ENCODE measurements around the gene SLC29A3. TPM values are rescaled to one million over a fixed set of nuclear protein-coding genes. Genes with fewer than 3 reads are reported as not detected.

Gene SLC29A3
- total and polyA plus RNA-seq, 2 experiments from 2014 or later, result 10.3 to 12.3 TPM

DNA sequence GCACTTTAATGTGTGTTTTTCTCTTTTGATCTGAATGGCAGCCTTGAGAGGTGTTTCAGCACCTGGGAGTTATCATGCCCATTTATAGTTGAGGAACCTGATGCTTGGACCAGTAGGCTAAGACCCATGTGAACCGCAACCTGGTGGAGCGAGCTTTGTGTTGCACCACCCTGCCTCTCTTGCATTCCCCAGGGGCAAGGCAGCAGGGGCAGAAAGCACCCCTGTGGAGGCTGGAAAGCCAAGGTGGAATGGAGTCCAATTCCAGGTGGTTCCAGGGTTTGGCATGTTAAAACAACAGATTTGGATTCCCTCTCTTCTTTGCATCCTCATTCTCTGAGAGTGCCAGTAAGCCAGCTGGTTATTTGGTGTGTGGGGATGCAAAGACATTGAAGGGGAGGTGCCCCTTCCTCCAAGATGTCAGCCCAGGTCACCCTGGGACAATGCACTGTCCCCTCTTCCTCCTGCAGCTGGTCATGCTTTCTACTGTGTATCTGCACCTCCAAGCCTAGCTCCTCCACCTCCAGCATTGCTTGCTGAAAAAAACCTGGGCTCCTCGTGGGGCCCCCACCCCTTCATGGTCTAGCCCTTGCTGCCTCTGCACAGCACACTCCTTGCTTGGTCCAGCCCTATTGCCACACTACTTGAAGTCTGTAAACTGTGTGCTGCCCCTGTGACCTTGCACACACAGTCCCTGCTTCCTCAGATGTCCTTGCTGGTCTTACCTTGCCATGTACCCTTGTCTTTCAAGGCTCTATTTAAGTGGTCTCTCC, 72.0 kb downstream of the SLC29A3 start:
- Mint-ChIP-seq H3K27me3 (ENCODE audit: insufficient read depth, low read depth, poor library complexity) (peaks cover 18% of the 10 kb centered on the region), H3K9me3 (no peaks in the 10 kb centered on the region), H3K4me3 (no peak overlapping the region), H3K4me1 (peaks cover 7% of the 10 kb centered on the region), H3K27ac (no peak overlapping the region), H3K36me3 (ENCODE audit: low read depth) (no peaks in the 10 kb centered on the region)
- peaks cover 5% of the 10 kb centered on the region for H3K4me1 ChIP-seq (ENCODE audit: insufficient read depth)
- H3K9me2 ChIP-seq (ENCODE audit: insufficient read depth), result no peaks in the 10 kb centered on the region
- TF ChIP-seq EZH2 (IDR thresholded peaks at IDR 0.05; ENCODE audit: low read depth, unreplicated experiment) (no peak), JUNB (IDR thresholded peaks at IDR 0.05; ENCODE audit: unreplicated experiment) (no peak)
- TF ChIP-seq, protein P1, sequence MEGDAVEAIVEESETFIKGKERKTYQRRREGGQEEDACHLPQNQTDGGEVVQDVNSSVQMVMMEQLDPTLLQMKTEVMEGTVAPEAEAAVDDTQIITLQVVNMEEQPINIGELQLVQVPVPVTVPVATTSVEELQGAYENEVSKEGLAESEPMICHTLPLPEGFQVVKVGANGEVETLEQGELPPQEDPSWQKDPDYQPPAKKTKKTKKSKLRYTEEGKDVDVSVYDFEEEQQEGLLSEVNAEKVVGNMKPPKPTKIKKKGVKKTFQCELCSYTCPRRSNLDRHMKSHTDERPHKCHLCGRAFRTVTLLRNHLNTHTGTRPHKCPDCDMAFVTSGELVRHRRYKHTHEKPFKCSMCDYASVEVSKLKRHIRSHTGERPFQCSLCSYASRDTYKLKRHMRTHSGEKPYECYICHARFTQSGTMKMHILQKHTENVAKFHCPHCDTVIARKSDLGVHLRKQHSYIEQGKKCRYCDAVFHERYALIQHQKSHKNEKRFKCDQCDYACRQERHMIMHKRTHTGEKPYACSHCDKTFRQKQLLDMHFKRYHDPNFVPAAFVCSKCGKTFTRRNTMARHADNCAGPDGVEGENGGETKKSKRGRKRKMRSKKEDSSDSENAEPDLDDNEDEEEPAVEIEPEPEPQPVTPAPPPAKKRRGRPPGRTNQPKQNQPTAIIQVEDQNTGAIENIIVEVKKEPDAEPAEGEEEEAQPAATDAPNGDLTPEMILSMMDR (conservative IDR thresholded peaks at IDR 0.05; ENCODE audit: low read depth in 2 of 2), result no peak
- peak overlapping the region; percentile 43; the same call in 1 of the 2 replicates for H2AFZ ChIP-seq
- no peaks in the 10 kb centered on the region for H4K20me1 ChIP-seq (replicated peaks; ENCODE audit: insufficient read depth)
- DNase-seq (ENCODE audit: low spot score), result no peak
- peak; percentile 42 for ATAC-seq
- H3K4me3 ChIP-seq, result no peak overlapping the region
- H3K27ac ChIP-seq (ENCODE audit: low read depth), result no peak overlapping the region
- 0 out of 2 replicates have a peak, but pooled peaks cover 3% of the 10 kb centered on the region for H3F3A ChIP-seq (replicated peaks; ENCODE audit: low read depth)
- no peaks in the 10 kb centered on the region for H3K36me3 ChIP-seq (ENCODE audit: insufficient read depth)
- H3K79me2 ChIP-seq (replicated peaks; ENCODE audit: insufficient read depth), result no peaks in the 10 kb centered on the region
- no peak overlapping the region for H3K4me2 ChIP-seq
- peaks cover 11% of the 10 kb centered on the region; the same call in 1 of the 2 replicates for H3K27me3 ChIP-seq (ENCODE audit: insufficient read depth)

DNA sequence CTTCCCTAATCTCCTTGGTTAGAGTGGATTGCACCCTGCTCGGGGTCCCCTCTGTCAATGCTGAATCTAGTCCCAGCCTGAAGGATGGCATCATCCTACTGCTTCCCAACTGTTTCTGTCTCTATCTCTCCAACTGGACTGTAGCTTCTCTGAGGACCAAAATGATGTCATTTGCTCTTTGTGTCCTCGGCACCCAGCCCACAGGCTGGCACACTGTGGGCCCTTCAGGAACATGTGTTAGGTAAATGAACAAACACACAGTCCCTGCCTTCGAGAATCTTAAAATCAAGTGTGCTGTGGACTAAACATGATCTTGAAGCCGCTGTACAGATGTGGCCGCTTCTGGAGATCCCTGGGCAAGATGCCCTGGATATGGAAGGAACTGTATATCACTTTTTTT, 72.6 kb downstream of the SLC29A3 start:
- Histone ChIP-seq H3F3A (replicated peaks; ENCODE audit: low read depth) (0 out of 2 replicates have a peak, but pooled peaks cover 3% of the 10 kb centered on the region), H4K20me1 (replicated peaks; ENCODE audit: insufficient read depth) (no peaks in the 10 kb centered on the region), H2AFZ (no peak overlapping the region), H3K36me3 (ENCODE audit: insufficient read depth) (no peaks in the 10 kb centered on the region), H3K4me1 (ENCODE audit: insufficient read depth) (peaks cover 5% of the 10 kb centered on the region), H3K4me3 (no peak overlapping the region), H3K9me2 (ENCODE audit: insufficient read depth) (no peaks in the 10 kb centered on the region), H3K4me2 (no peak overlapping the region), H3K27me3 (ENCODE audit: insufficient read depth) (peaks cover 11% of the 10 kb centered on the region; the same call in 1 of the 2 replicates), H3K79me2 (replicated peaks; ENCODE audit: insufficient read depth) (no peaks in the 10 kb centered on the region), H3K27ac (ENCODE audit: low read depth) (no peak overlapping the region)
- ATAC-seq (no peak), DNase-seq (ENCODE audit: low spot score) (no peak)
- TF ChIP-seq, protein P2, sequence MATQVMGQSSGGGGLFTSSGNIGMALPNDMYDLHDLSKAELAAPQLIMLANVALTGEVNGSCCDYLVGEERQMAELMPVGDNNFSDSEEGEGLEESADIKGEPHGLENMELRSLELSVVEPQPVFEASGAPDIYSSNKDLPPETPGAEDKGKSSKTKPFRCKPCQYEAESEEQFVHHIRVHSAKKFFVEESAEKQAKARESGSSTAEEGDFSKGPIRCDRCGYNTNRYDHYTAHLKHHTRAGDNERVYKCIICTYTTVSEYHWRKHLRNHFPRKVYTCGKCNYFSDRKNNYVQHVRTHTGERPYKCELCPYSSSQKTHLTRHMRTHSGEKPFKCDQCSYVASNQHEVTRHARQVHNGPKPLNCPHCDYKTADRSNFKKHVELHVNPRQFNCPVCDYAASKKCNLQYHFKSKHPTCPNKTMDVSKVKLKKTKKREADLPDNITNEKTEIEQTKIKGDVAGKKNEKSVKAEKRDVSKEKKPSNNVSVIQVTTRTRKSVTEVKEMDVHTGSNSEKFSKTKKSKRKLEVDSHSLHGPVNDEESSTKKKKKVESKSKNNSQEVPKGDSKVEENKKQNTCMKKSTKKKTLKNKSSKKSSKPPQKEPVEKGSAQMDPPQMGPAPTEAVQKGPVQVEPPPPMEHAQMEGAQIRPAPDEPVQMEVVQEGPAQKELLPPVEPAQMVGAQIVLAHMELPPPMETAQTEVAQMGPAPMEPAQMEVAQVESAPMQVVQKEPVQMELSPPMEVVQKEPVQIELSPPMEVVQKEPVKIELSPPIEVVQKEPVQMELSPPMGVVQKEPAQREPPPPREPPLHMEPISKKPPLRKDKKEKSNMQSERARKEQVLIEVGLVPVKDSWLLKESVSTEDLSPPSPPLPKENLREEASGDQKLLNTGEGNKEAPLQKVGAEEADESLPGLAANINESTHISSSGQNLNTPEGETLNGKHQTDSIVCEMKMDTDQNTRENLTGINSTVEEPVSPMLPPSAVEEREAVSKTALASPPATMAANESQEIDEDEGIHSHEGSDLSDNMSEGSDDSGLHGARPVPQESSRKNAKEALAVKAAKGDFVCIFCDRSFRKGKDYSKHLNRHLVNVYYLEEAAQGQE (IDR thresholded peaks at IDR 0.05; ENCODE audit: unreplicated experiment), result no peak
- no peak for TF ChIP-seq EZH2phosphoT487 (IDR thresholded peaks at IDR 0.05; ENCODE audit: unreplicated experiment)
- TF ChIP-seq, protein P3, sequence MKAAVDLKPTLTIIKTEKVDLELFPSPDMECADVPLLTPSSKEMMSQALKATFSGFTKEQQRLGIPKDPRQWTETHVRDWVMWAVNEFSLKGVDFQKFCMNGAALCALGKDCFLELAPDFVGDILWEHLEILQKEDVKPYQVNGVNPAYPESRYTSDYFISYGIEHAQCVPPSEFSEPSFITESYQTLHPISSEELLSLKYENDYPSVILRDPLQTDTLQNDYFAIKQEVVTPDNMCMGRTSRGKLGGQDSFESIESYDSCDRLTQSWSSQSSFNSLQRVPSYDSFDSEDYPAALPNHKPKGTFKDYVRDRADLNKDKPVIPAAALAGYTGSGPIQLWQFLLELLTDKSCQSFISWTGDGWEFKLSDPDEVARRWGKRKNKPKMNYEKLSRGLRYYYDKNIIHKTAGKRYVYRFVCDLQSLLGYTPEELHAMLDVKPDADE (IDR thresholded peaks at IDR 0.05), result no peak
- no peak for TF ChIP-seq ZNF114 (CRISPR knock-in tag; IDR thresholded peaks at IDR 0.05)
- no peak for TF ChIP-seq NANOG (IDR thresholded peaks at IDR 0.05; ENCODE audit: borderline replicate concordance)
- TF ChIP-seq JUNB (IDR thresholded peaks at IDR 0.05; ENCODE audit: unreplicated experiment), result no peak
- TF ChIP-seq STAT1 (IDR thresholded peaks at IDR 0.05; ENCODE audit: unreplicated experiment), result no peak
- no peak for TF ChIP-seq POLR2AphosphoS5 (IDR thresholded peaks at IDR 0.05; ENCODE audit: low read depth)
- Mint-ChIP-seq H3K27ac (no peak overlapping the region), H3K4me1 (peaks cover 7% of the 10 kb centered on the region), H3K4me3 (no peak overlapping the region), H3K27me3 (ENCODE audit: insufficient read depth, low read depth, poor library complexity) (peaks cover 19% of the 10 kb centered on the region), H3K9me3 (no peaks in the 10 kb centered on the region), H3K36me3 (ENCODE audit: low read depth) (no peaks in the 10 kb centered on the region)

Measured in GM23338 (cell line).